ENCODE data around the gene TBC1D22A.
"Not testable (repeated sequence)": the region's sequence is repeated elsewhere in the genome, so short reads cannot be mapped to it uniquely, and the experiment has no call there.

Gene TBC1D22A

DNA sequence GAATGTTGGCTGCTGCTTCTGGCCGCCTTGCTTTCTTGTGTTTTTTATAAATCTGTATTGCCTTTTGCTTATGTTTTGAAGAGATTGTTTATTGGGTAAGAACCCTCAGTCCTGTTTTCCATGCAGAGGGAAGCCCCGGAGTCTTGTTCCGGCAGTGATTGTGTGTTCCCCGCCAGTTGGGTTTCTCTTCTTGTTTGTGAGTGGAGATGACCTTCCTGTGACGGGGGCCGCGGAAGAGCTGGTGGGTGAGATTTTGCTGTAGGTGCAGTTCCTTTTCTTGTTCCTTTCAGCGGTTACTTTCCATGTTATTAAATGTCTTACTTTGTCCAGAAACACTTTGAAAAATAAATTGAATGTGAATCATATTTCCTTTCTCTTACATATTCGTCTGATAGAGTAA is 8.3 kb downstream of the TBC1D22A start:
- no peak for DNase-seq (ENCODE audit: extremely low read depth in 1 of 2, low read depth in 1 of 2)

DNA sequence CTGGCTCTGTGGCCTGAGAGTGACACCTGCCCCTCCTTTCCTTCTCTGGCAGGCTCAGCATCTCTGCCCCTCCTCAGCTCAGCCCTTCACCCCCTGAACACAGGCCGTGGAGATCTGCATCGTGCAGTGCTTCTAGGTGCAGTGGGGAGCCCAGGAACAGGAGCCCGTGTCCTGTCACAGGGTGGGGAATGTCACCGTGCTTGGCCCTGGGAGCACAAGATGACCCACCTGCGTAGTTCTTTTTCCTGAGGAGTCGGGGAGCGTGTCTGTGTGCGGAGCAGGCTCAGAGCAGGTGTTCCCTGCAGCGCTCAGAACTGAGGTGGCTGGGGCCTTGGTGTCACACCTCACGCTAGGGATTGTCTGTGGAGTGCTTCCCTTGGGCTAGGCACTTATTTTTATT is 10.6 kb downstream of the TBC1D22A start:
- no peak for DNase-seq (ENCODE audit: extremely low read depth in 1 of 2, low read depth in 1 of 2)

GRCh38 chr22:46774253-46774979 is 12.0 kb downstream of the TBC1D22A start:
- no peak for DNase-seq (ENCODE audit: extremely low read depth in 1 of 2, low read depth in 1 of 2)

DNA sequence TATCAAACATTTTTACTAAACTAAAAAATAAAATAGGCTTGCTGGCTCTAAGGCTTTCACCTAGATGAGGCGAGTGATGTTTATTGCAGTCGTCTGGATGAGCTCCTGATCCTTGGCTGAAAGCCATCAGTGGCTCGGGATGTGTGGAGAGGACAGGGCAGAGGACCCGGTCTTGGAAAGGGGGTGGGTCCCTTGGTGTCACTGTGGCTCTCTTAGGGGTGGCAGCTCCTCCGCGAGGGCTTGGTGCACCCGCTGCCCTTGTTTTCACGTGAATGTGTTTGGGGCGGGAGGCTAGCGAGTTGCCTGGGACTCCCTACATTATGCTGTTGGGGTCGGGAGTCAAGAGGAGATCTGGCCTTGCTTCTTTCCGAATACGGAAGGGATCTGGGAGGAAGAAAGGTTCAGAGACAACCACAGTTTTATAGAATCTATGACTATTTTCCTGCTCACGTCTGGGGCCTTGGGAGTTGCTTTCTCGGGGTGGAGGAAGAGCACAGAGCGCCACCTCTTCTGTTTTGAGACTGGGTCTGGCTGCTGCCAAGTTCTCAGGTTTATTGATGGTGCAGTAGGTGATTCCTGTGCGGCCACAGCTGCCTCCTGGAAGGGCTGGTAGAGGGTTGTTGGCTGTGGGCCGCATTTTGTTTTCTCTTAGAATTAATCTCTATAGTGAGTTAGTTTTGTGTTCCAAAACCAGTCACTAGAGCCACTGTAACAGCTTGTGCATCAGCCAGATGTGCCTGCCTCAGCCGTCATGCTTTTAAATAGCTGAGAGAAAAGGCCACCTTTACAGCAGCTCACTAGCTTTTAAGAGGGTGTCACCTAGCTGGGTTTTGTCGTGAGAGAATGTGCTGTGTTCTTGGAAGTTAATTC is 12.8 kb downstream of the TBC1D22A start:
- DNase-seq (ENCODE audit: extremely low read depth in 1 of 2, low read depth in 1 of 2), result no peak

DNA sequence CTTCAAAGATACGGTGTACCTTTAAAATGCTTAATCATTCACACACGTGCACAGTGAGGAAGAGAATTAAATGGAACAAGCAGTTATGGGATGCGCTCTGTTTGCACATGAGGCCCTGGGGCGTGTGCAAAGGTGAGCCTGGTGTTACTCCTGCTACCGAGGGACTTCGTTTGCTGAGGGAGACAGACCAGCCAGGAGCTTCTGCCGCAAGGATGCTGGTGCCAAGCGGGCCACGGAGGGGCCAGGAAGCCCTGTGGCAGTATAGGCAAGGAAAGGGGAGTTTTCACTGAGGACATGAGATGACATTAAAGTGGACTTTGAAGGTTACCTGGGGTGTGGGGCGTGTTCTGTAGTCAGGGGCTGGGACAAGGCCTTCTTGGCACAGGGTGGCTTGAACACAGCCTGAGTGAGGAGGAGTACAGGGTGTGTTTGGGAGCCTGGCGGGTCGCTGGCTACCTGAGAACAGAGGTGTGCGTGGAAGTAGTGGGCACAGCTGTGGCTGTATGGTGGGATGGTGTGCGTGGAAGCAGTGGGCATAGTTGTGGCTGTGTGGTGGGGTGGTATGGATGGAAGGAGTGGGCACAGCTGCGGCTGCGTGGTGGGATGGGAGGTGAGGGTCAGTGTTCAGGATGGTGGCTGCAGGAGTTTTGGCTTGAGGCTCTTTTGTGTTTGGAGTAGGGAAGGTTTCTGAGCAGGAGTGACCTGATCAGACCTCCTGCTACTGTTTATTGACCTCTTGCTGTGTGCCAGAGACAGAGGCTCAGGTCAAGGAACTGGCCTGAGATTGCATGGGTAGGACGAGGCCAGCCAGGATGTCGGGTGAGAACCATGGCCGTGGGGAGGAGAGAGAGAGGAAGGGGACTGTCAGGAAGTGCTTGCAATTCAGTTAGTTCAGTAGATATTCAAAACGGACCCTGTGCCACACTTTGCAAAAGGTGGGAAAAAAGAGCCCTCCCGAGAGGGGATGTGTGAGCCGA is 13.7 kb downstream of the TBC1D22A start:
- no peak for DNase-seq (ENCODE audit: extremely low read depth in 1 of 2, low read depth in 1 of 2)

DNA sequence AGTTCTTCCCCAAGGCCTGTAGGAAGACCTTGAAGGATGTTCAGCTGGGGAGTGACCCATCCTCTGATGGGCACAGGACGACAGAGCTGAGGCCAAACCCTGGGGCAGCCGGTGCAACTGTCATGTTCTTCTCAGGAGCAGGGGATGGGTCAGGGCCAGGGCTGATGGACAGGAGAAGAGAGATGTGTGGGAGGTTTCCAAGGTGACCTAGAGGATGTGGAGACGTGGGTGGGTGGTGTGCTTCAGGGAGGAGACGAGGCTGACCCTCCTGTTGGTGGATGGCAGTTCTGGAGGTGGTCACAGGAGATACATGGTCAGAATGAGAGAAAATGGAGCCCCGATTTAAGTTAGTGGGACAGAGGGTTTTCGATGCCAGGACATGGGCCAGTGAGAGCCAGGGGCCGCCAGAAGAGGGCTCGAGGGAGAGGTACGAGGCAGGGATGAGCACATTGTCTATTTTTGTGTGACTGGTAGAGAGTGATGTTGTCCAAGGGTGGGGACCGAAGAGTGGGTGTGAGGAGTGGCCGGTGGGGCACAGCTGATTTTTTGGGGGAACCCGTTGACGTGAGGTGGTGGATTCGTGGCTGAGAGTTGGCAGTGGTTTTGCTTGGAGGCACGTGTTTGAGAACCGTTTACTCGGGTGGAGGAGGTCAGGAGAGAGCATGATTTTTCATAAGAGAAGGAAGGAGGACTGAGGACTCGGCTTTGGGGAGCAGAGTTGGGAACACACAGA is 14.6 kb downstream of the TBC1D22A start:
- DNase-seq (ENCODE audit: extremely low read depth in 1 of 2, low read depth in 1 of 2), result no peak

DNA sequence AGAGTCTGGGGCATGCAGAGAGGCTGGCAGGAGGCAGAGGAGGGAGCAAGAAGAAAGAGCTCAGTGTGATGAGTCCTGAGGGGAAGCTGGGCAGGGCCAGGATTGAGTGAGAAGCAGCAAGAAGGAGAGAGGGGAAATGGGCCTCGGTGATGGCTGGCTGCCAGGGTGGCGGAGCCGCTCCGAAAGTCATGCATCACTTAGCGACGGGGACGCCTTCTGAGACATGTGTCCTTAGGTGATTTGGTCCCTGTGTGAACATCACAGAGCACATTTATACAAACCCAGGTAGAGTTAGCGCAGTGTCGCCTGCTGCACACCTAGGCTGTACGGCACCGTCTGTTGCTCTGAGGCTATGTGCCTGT is 15.1 kb downstream of the TBC1D22A start:
- no peak for DNase-seq (ENCODE audit: extremely low read depth in 1 of 2, low read depth in 1 of 2)

- no peak for DNase-seq (ENCODE audit: extremely low read depth in 1 of 2, low read depth in 1 of 2)
Measured at GRCh38 chr22:46779023-46779422, 16.6 kb downstream of the TBC1D22A start.

DNA sequence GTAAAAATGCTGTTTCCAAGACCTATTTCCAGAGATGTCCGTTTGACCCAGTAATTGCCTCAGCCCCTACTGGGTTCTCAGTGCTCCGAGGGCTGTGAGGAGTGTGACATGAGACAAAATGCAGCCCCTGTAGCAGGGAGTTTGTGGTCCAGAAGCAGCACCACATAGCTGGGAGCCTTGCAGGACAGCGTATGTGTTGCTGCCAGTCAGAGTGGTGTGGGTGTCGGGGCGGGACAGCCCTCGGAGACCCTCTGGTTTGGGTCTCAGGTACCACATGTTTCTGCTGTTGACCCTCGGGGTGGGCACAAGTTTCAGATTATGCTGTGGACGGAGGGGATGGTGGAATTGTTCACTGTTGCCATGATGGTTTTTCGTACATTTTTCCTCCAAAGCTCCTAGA is 17.2 kb downstream of the TBC1D22A start:
- no peak for DNase-seq (ENCODE audit: extremely low read depth in 1 of 2, low read depth in 1 of 2)

GRCh38 chr22:46780453-46780852 is 18.0 kb downstream of the TBC1D22A start:
- DNase-seq (ENCODE audit: extremely low read depth in 1 of 2, low read depth in 1 of 2), result no peak

DNA sequence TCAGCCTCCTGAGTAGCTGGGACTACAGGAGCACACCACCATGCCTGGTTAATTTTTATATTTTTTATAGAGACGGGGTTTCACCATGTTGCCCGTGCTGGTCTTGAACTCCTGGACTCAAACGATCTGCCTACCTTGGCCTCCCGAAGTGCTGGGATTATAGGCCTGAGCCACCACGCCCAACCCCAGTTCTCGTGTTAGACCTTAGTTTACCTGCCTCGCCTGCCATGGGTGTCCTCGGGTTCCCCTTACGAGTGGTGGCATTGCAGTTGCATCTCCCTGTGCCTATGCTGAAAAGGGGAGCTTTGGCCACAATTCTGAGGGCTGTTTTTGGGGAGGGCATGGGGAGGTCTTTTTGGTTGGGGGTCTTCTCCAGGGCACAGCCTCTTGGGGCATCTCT is 18.8 kb downstream of the TBC1D22A start:
- no peak for DNase-seq (ENCODE audit: extremely low read depth in 1 of 2, low read depth in 1 of 2)

DNA sequence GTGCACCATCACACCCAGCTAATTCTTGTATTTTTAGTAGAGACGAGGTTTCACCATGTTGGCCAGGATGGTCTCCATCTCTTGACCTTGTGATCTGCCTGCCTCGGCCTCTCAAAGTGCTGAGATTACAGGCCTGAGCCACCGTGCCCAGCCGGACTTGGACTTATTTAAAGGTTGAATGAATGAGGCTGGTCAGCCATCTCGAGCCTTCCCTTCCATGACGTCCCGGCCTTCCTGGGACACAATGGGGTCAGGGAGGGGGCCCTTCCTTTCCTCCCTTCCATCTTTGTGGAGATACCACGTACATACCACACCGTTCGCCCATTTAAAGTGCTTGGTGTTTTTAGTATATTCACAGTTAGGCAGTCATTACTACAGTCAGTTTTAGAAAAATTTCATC is 19.8 kb downstream of the TBC1D22A start:
- DNase-seq (ENCODE audit: extremely low read depth in 1 of 2, low read depth in 1 of 2), result not testable (repeated sequence)

- no peak for DNase-seq (ENCODE audit: extremely low read depth in 1 of 2, low read depth in 1 of 2)
Measured at GRCh38 chr22:46783721-46784120, 21.3 kb downstream of the TBC1D22A start.

GRCh38 chr22:46788441-46789172 is 26.2 kb downstream of the TBC1D22A start:
- no peak for DNase-seq (ENCODE audit: extremely low read depth in 1 of 2, low read depth in 1 of 2)

GRCh38 chr22:46789992-46790391 is 27.5 kb downstream of the TBC1D22A start:
- no peak for DNase-seq (ENCODE audit: extremely low read depth in 1 of 2, low read depth in 1 of 2)

DNA sequence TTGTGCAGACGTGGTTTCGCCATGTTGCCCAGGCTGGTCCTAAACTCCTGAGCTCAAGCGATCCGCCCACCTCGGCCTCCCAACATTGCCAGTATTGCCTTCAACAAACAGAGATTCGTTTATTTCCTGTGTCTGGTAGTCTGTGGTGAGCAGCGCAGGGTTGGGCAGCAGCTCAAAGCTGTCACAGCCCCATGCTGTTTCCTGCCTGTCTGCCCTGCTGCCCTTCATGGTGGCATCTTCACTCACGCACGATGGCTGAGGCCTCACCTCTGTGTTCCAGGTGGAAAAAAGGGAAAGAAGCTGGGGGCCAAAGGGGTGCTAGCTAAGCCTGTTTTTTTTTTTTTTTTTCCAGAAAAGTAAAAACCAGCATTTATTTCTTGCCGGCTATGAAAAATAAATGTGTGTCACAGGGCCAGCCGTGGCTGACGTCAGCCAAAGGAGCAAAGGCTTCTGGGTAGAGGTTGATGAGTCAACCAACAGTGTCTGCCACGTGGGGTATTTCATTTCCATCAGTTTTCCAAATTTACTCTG is 28.8 kb downstream of the TBC1D22A start:
- peak; percentile 67 to 76 for DNase-seq (ENCODE audit: extremely low read depth in 1 of 2, low read depth in 1 of 2)

GRCh38 chr22:46792061-46792796 is 29.8 kb downstream of the TBC1D22A start:
- DNase-seq (ENCODE audit: extremely low read depth in 1 of 2, low read depth in 1 of 2), result no peak

DNA sequence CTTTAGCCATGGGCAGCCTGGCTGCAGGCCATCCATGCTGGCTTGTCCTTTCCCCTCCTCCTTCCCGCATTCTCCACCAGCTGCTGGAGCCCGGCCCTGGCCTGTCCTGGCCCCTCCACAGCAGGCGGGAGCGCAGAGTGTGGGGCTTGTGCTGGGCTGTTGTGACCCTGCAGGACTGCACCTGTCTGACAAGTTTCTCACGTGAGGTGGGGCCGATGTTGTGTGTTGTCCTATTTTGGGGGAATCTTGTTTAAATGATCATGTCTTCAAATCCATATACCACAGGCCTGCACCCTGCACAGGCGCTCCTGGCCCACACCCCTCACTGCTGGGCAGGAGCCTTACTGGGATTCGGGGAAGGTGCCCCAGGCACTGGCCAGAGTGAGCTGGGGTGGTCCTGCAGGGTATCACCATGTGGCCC is 30.4 kb downstream of the TBC1D22A start:
- DNase-seq (ENCODE audit: extremely low read depth in 1 of 2, low read depth in 1 of 2), result no peak

- no peak for DNase-seq (ENCODE audit: extremely low read depth in 1 of 2, low read depth in 1 of 2)
Measured at GRCh38 chr22:46793497-46793896, 31.0 kb downstream of the TBC1D22A start.
